ENCODE measurements around the gene TNFRSF21.

The TNFRSF21 gene

GRCh38 chr6:47323321-47323720 lies 13.6 kb upstream of the TNFRSF21 start:
- no peaks in the 10 kb centered on the region for H3K27me3 ChIP-seq (ENCODE audit: insufficient read depth, low read length, poor library complexity)
- H3K36me3 ChIP-seq (ENCODE audit: insufficient read depth, low read length), result no peaks in the 10 kb centered on the region
- H3K27ac ChIP-seq (ENCODE audit: low read length), result no peak overlapping the region
- DNase-seq (no peak), ATAC-seq (ENCODE audit: insufficient read depth, low read depth) (no peak)
- no peak overlapping the region for H3K9ac ChIP-seq (ENCODE audit: low read depth, low read length)
- H2AFZ ChIP-seq (ENCODE audit: low read depth, low read length), result no peak overlapping the region
- TF ChIP-seq CTCF (IDR thresholded peaks at IDR 0.05; ENCODE audit: borderline replicate concordance, extremely low read depth, low read length, poor library complexity, severe bottlenecking), result no peak
- no peak for TF ChIP-seq EZH2 (IDR thresholded peaks at IDR 0.05; ENCODE audit: borderline replicate concordance, low read depth, low read length, severe bottlenecking)
- no peak overlapping the region for H3K4me3 ChIP-seq (ENCODE audit: low read depth in 1 of 2, low read length in 2 of 2)
- no peaks in the 10 kb centered on the region for H3K9me3 ChIP-seq (ENCODE audit: insufficient read depth, low read length, severe bottlenecking)
- no peaks in the 10 kb centered on the region for H4K20me1 ChIP-seq (ENCODE audit: insufficient read depth, low read length)
- H3K79me2 ChIP-seq (ENCODE audit: insufficient read depth, low read length), result no peaks in the 10 kb centered on the region
- H3K4me1 ChIP-seq (ENCODE audit: insufficient read depth, low read length), result no peaks in the 10 kb centered on the region; the same call in 1 of the 2 replicates
- H3K4me2 ChIP-seq (ENCODE audit: insufficient read depth, low read length), result no peak overlapping the region

DNA sequence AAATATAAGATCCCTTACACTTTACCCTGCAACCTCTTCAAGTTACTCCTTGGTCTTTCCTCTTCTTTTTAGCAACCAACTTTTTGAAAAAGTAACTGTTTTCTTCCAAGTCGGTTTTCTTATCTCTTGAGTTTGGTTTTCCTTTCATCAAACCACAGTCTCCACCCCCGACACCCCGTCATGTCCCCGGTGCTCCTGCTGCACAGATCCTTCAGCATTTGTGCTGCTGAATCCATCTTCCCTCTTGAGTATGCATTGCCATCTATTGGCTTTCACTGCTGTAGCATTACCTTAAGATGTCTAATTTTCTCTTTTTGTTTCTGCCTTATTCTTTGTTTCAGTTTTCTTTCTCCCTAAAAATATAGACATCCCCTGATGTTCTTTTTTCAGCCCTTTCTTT lies 11.9 kb upstream of the TNFRSF21 start:
- no peak overlapping the region for H3K27ac ChIP-seq (ENCODE audit: low read length)
- H4K20me1 ChIP-seq (ENCODE audit: insufficient read depth, low read length), result no peaks in the 10 kb centered on the region
- no peaks in the 10 kb centered on the region for H3K9me3 ChIP-seq (ENCODE audit: insufficient read depth, low read length, severe bottlenecking)
- ATAC-seq (ENCODE audit: insufficient read depth, low read depth), result no peak
- H3K4me3 ChIP-seq (ENCODE audit: low read depth in 1 of 2, low read length in 2 of 2), result no peak overlapping the region
- no peaks in the 10 kb centered on the region for H3K27me3 ChIP-seq (ENCODE audit: insufficient read depth, low read length, poor library complexity)
- DNase-seq, result peak; percentile 10
- H2AFZ ChIP-seq (ENCODE audit: low read depth, low read length), result no peak overlapping the region
- H3K4me2 ChIP-seq (ENCODE audit: insufficient read depth, low read length), result no peak overlapping the region
- no peak overlapping the region for H3K9ac ChIP-seq (ENCODE audit: low read depth, low read length)
- no peaks in the 10 kb centered on the region; the same call in 1 of the 2 replicates for H3K4me1 ChIP-seq (ENCODE audit: insufficient read depth, low read length)
- no peaks in the 10 kb centered on the region for H3K79me2 ChIP-seq (ENCODE audit: insufficient read depth, low read length)
- TF ChIP-seq CTCF (IDR thresholded peaks at IDR 0.05; ENCODE audit: borderline replicate concordance, extremely low read depth, low read length, poor library complexity, severe bottlenecking), result no peak
- no peaks in the 10 kb centered on the region for H3K36me3 ChIP-seq (ENCODE audit: insufficient read depth, low read length)

GRCh38 chr6:47319867-47320266 lies 10.2 kb upstream of the TNFRSF21 start:
- Histone ChIP-seq H2AFZ (ENCODE audit: low read depth, low read length) (no peak overlapping the region), H3K27ac (ENCODE audit: low read length) (no peak overlapping the region), H4K20me1 (ENCODE audit: insufficient read depth, low read length) (no peaks in the 10 kb centered on the region), H3K27me3 (ENCODE audit: insufficient read depth, low read length, poor library complexity) (no peaks in the 10 kb centered on the region), H3K36me3 (ENCODE audit: insufficient read depth, low read length) (no peaks in the 10 kb centered on the region), H3K9me3 (ENCODE audit: insufficient read depth, low read length, severe bottlenecking) (no peaks in the 10 kb centered on the region), H3K4me1 (ENCODE audit: insufficient read depth, low read length) (no peaks in the 10 kb centered on the region; the same call in 1 of the 2 replicates), H3K79me2 (ENCODE audit: insufficient read depth, low read length) (no peaks in the 10 kb centered on the region), H3K4me2 (ENCODE audit: insufficient read depth, low read length) (no peak overlapping the region), H3K4me3 (ENCODE audit: low read depth in 1 of 2, low read length in 2 of 2) (no peak overlapping the region), H3K9ac (ENCODE audit: low read depth, low read length) (no peak overlapping the region)
- ATAC-seq (ENCODE audit: insufficient read depth, low read depth), result no peak
- DNase-seq, result no peak
- TF ChIP-seq EZH2 (IDR thresholded peaks at IDR 0.05; ENCODE audit: borderline replicate concordance, low read depth, low read length, severe bottlenecking) (no peak), CTCF (IDR thresholded peaks at IDR 0.05; ENCODE audit: borderline replicate concordance, extremely low read depth, low read length, poor library complexity, severe bottlenecking) (no peak)

- TF ChIP-seq EZH2 (IDR thresholded peaks at IDR 0.05; ENCODE audit: borderline replicate concordance, low read depth, low read length, severe bottlenecking) (no peak), CTCF (IDR thresholded peaks at IDR 0.05; ENCODE audit: borderline replicate concordance, extremely low read depth, low read length, poor library complexity, severe bottlenecking) (no peak)
- ATAC-seq (ENCODE audit: insufficient read depth, low read depth) (no peak), DNase-seq (no peak)
- H3K79me2 ChIP-seq (ENCODE audit: insufficient read depth, low read length), result no peaks in the 10 kb centered on the region
- H3K27me3 ChIP-seq (ENCODE audit: insufficient read depth, low read length, poor library complexity), result no peaks in the 10 kb centered on the region
- H3K4me1 ChIP-seq (ENCODE audit: insufficient read depth, low read length), result no peaks in the 10 kb centered on the region; the same call in 1 of the 2 replicates
- H2AFZ ChIP-seq (ENCODE audit: low read depth, low read length), result no peak overlapping the region
- H3K36me3 ChIP-seq (ENCODE audit: insufficient read depth, low read length), result no peaks in the 10 kb centered on the region
- no peak overlapping the region for H3K4me2 ChIP-seq (ENCODE audit: insufficient read depth, low read length)
- no peak overlapping the region for H3K27ac ChIP-seq (ENCODE audit: low read length)
- no peak overlapping the region for H3K9ac ChIP-seq (ENCODE audit: low read depth, low read length)
- no peaks in the 10 kb centered on the region for H3K9me3 ChIP-seq (ENCODE audit: insufficient read depth, low read length, severe bottlenecking)
- H4K20me1 ChIP-seq (ENCODE audit: insufficient read depth, low read length), result no peaks in the 10 kb centered on the region
- H3K4me3 ChIP-seq (ENCODE audit: low read depth in 1 of 2, low read length in 2 of 2), result no peak overlapping the region
Measured at GRCh38 chr6:47319382-47319781, 9.7 kb upstream of the TNFRSF21 start.

Data from DND-41 (cell line).